HTR-8/SVneo (cell line): ENCODE measurements around the gene TENM4.

Experiments used
- DNase-seq: peaks from one replicate; pipeline ENCODE4 v3.0.0; 2011; ENCODE audit warnings: low spot score, mixed read lengths; ENCODE audit not compliant: insufficient read length
- FAIRE-seq: peaks from 2 replicates; lab custom pipeline; 2011; peaks lifted over from hg19 to GRCh38; lab: Jason Lieb, UNC

TENM4 gene

GRCh38 chr11:79423736-79424135 is 17.1 kb downstream of the TENM4 start:
- DNase-seq (no peak), FAIRE-seq (no peak)

DNA sequence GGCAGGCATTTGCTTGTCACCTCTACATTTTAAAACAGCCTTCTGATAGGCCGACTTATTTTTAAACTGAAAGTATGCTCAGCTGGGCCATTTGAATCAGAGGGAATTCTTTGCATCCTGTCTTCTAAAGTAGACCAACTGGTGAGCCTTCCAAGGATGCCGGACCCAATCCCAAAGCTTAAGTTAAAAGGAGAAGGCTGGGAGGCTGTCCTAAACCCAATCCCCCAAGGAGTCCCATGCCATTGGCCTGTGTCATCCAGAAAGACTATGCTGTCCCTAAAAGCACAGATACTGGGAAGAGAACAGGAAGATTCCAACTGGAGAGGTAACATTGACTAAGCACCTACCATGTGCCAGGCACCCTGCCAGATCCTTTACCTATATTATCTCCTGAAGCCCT is 18.0 kb downstream of the TENM4 start:
- no peak for FAIRE-seq
- no peak for DNase-seq

GRCh38 chr11:79421820-79422219 is 19.0 kb downstream of the TENM4 start:
- FAIRE-seq = no peak
- no peak for DNase-seq

GRCh38 chr11:79419120-79419519 is 21.7 kb downstream of the TENM4 start:
- DNase-seq (no peak), FAIRE-seq (no peak)

DNA sequence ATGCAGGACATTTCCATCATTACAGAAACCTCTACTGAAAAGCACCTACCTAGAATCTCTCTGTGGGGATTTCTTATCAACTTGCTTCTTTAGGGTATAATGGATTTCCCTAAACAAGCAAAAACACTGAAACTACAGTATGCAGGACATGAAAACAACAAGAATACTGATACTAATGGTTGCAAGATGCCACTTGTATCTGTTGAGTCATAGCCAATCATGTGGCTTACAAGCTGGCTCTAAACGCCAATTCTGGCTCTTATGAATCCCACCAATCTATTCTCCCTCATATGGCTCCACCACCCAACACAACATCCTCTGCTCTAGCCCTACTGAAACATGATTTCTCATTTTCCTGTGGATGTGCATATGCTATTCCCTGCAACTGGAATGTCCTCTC is 22.6 kb downstream of the TENM4 start:
- no peak for FAIRE-seq

GRCh38 chr11:79417069-79417920 is 23.5 kb downstream of the TENM4 start:
- no peak for FAIRE-seq
- DNase-seq = no peak

More for the DNA sequence above, 22.6 kb downstream of the TENM4 start:
- DNase-seq = no peak

GRCh38 chr11:79415912-79416311 is 24.9 kb downstream of the TENM4 start:
- DNase-seq = no peak
- no peak for FAIRE-seq

DNA sequence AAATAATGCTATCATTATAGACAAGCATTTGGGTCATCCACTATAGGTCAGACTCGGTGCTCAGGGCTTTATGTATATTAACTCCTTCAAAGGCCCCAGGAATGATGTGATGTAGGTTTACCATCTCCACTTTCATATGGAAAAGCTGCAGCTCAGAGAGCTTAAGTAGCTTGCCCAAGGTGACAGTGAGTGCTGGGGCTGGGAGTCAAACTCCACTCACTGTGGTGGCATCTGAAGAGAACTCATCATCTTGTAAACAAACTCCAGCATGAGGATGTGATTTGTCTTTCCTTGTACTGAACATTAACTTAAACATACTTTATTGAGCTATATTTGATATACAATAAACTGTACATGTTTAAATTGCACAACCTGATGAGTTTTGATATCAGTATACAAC is 25.4 kb downstream of the TENM4 start:
- FAIRE-seq (no peak), DNase-seq (no peak)

GRCh38 chr11:79414644-79415317 is 26.0 kb downstream of the TENM4 start:
- no peak for FAIRE-seq
- no peak for DNase-seq

DNA sequence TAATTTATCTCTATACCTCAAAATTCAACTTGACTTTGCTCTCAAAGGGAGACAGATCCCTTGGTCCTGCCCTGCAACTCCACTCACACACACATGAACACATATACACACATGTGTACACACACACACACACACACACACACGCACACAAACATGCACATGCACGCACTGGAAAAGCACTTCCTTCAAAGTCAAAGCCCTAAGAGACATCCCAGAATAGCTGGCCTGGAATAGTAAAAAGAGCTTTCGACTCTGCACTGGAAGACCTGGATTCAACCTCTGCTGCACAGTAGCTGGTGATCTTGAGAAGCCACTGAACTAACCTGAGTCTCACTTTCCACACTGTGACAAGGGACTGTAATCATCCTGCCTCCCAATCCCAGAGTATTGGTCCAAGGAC is 26.8 kb downstream of the TENM4 start:
- no peak for FAIRE-seq
- no peak for DNase-seq

DNA sequence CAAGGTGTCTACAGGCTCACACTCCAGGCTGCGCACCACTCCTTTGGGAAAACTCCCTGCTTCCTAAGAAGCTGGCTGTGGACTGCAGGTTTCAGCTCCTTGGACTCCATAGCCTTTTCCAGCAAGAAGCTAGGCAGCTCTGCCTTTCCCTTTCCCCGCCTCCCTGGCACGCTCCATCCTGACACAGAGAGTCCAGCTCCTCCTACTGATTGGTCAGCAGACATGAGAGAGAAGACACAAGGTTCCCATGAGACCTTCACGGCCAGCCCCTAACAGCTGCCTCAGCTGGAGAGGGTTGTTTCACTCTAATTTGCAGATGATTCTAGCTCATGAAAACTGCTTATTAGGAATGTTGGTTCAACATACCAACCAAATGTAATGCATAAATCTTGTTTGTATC is 27.6 kb downstream of the TENM4 start:
- no peak for FAIRE-seq
- no peak for DNase-seq

DNA sequence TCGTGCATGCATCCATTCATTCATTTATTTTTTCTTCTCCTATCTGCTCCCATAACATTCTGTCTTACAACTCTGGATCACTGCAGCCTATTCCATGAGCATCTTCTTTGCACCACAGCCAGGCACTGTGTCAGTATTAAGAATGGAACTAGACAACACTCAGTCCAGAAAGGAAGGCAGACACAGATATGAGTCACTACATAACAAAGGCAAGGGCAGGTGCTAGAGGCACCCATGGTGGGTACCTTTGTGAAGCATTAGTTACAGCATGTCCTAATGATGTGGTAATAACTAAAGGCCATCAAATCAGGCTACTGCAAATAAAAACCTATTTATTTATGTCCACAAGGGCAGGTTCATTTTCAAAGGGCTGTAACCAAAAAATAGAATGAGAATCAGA is 28.1 kb downstream of the TENM4 start:
- no peak for DNase-seq
- no peak for FAIRE-seq

DNA sequence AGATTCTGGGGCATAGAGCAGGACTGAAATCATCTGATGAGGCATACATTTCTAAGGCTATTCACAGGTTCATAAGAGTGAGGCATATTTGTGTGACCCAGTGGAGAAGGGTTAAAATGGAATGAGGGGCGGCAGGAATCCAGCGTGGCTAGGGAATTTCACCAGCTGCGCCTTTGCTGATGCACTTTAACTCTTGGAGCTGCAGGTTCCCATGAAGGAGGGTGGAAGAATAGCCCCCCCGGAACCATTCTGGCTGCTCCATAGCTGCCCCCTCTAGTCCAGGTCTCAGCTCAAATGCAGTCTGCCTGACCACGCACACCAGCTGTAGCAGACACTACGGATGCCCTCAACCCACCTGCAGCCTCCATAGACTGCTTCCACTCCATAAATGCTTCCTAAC is 31.5 kb downstream of the TENM4 start:
- FAIRE-seq (no peak), DNase-seq (no peak)

- no peak for DNase-seq
- FAIRE-seq = no peak
Observed at GRCh38 chr11:79406376-79406775, 34.5 kb downstream of the TENM4 start.

DNA sequence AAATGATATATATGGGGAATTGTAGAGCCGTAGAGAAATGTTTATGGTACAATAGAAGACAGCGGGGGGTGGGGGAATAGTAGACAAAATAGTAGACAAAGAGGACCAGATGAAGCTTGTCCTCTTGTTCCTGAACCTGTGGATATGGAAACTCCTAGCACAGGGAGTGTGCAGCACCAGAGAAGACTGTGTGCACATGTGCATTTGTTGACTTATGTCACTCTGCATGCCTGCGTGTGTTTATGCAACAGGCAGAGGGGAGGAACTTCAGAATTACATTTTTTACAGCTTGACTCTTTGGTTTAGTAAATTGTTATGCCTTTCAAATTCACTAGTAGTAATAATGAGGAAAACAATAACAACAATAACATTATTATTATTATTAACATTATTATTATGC is 36.0 kb downstream of the TENM4 start:
- FAIRE-seq = no peak
- no peak for DNase-seq

DNA sequence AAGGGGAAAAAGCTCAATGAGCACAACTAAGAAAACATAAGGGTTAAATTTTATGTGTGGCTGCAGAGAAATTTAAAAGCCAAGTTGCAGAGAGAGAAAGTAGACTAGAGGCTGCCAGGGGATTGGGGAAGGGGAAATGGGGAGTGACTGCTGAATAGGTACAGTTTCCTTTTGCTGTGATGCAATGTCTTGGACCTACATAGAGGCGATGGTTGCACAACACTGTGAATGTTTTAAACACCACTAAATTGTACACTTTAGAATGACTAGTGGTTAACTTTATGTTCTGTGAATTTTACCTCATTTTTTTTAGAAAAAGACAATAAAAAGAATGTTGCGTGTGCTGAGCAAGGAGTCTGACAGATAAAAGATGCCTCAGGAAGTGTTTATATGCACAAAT is 36.5 kb downstream of the TENM4 start:
- FAIRE-seq (no peak), DNase-seq (no peak)

DNA sequence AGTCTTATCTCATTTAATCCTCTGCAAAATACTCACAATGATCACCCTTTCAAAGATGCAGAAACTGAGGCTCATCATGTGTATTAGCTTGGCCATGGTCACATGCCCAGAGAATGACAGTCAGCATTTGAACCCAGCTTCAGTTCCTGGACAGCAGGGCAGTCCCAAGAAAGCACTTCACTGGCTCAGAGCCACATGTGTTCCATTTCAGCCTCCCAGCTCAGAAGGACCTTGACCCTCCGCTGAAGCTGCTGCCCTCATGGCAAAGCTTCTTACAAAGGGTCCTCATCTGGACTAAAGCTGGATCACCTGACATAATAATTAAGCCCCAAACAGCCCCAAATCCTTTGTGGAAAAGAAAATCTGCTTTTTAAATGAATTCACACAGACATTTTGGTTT is 37.0 kb downstream of the TENM4 start:
- FAIRE-seq (no peak), DNase-seq (no peak)

DNA sequence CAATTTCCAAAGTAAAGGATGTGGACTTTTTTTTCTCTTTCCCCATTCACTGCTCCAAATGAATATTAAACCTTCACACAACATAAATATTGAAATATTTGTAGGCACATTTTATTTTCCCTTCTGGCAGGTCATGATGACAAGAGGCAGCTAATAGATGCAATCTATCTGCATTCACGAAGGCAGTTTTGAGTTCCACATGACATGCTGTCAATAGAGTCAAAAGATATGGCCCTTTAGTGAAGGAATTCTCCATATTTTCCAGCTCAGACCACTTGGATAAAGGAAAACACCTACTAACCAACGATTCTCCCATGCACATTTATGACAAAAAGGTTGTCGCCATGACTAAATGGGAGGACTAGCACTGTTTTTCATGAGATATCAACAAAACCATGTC is 37.9 kb downstream of the TENM4 start:
- DNase-seq (no peak), FAIRE-seq (no peak)

- no peak for DNase-seq
- FAIRE-seq = no peak
Observed at GRCh38 chr11:79400717-79401330, 40.0 kb downstream of the TENM4 start.

- no peak for DNase-seq
- FAIRE-seq = no peak
Observed at GRCh38 chr11:79400206-79400605, 40.6 kb downstream of the TENM4 start.

DNA sequence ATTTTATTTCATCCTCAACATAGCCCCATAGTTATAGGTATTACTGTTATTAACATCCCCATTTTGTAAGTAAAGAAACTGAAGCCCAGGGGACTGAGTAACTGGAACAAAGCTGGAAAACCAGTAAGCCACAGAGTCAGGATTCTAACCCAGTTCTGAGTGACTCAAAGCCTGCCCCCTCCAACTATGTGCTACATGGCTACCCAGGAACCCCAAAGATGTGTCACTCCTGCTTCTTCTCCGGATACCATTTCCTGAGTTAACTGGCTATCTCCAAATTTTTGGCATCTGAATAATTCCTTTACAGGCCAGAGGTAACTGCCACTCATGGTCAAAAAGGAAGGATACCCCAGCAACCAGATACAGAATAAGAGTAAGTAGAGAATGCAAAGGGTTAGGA is 43.6 kb downstream of the TENM4 start:
- FAIRE-seq (no peak), DNase-seq (no peak)
